HCT116 (cell line): Measurements from ENCODE around the gene LDB2. TPM values are rescaled to one million over a fixed set of nuclear protein-coding genes. Genes with fewer than 3 reads are reported as not detected.

Experiments
- ATAC-seq: fragments of 200-7000 bp; cut with Tn5 transposase; 2 replicates; pipeline ENCODE4 v1.9.1; 2020; ENCODE audit warnings: mild to moderate bottlenecking, moderate library complexity
- BruUV-seq: library from RNA; stranded (reverse); fragments of 400-500 nt; replicated peaks from 2 replicates; lab custom pipeline; 2021; lab: Mats Ljungman, UMichigan
- CTCF ChIA-PET: fragments of 300-600 bp; sonication (Branson Sonifier 250); formaldehyde crosslinking; loops from one replicate; lab custom pipeline; 2021; ENCODE audit warnings: antibody characterized with exemption; lab: Charles Lee
- POLR2A ChIA-PET: fragments of 300-600, 350-600 bp; sonication (Branson Sonifier 250); formaldehyde crosslinking; loops from one replicate; lab custom pipeline; 2021; ENCODE audit warnings: antibody characterized with exemption; lab: Charles Lee
- RAD21 ChIA-PET, 2 experiments: fragments of 300-600 bp; sonication (Branson Sonifier 250); formaldehyde crosslinking; loops; one replicate each; lab custom pipeline; 2023; ENCODE audit warnings: low total read pairs in 2 of 2; ENCODE audit not compliant: uncharacterized antibody in 2 of 2, unreplicated experiment in 2 of 2, low non-redundant PET in 1 of 2; lab: Charles Lee
- DNase-seq: peaks from one replicate; pipeline ENCODE4 v3.0.0-alpha.2; 2010; ENCODE audit warnings: low read depth, low spot score
- H2AFZ ChIP-seq: fragments of 200-600 bp; shearing (Covaris generic), sonication (generic); 2 replicates; pipeline ENCODE4 v1.6.1; 2017; ENCODE audit warnings: low read depth, mixed run types, mixed read lengths, antibody characterized with exemption, low read length; ENCODE audit not compliant: poor library complexity, severe bottlenecking
- H3K27ac ChIP-seq: 2 replicates; pipeline ENCODE4 v1.5.1; 2012; ENCODE audit warnings: low read depth, low read length
- H3K27me3 ChIP-seq: fragments of 200-600 bp; sonication (generic); 2 replicates; pipeline ENCODE4 v1.6.1; 2016; ENCODE audit warnings: mixed run types, low read length, mixed read lengths; ENCODE audit not compliant: insufficient read depth
- H3K36me3 ChIP-seq, 2 experiments: fragments of 200-500 bp in 1 of 2; fragments of 200-600 bp in 1 of 2; sonication (Bioruptor generic) in 1 of 2; sonication (generic) in 1 of 2; 2 replicates each; pipeline versions ENCODE4 v1.5.1 to v1.6.1; 2014 to 2016; ENCODE audit warnings: low read length in 2 of 2, inconsistent platforms in 1 of 2, mixed read lengths in 1 of 2, mixed run types in 1 of 2; ENCODE audit not compliant: insufficient read depth in 2 of 2, control insufficient read depth in 1 of 2
- H3K4me1 ChIP-seq, 2 experiments: fragments of 200-600 bp in 1 of 2; sonication (generic) in 1 of 2; 2 replicates each; pipeline versions ENCODE4 v1.5.1 to v1.6.1; 2012 to 2017; ENCODE audit warnings: low read length in 2 of 2, inconsistent platforms in 1 of 2, mild to moderate bottlenecking in 1 of 2, mixed read lengths in 1 of 2, mixed run types in 1 of 2, moderate library complexity in 1 of 2; ENCODE audit not compliant: insufficient read depth in 2 of 2, control insufficient read depth in 1 of 2
- H3K4me2 ChIP-seq: fragments of 200-600 bp; sonication (generic); 2 replicates; pipeline ENCODE4 v1.6.1; 2017; ENCODE audit warnings: mixed run types, low read length, mixed read lengths
- H3K4me3 ChIP-seq, 2 experiments: fragments of 200-600 bp in 1 of 2; sonication (generic) in 1 of 2; replicated peaks in 1 of 2; 2 replicates each; pipeline ENCODE4 v1.5.1; 2011 to 2016; ENCODE audit warnings: low read length in 2 of 2, control low read depth in 1 of 2, low read depth in 1 of 2, mild to moderate bottlenecking in 1 of 2, mixed read lengths in 1 of 2, mixed run types in 1 of 2
- H3K79me2 ChIP-seq: fragments of 200-600 bp; sonication (generic); 2 replicates; pipeline ENCODE4 v1.6.1; 2017; ENCODE audit warnings: mild to moderate bottlenecking, mixed run types, low read length, moderate library complexity, mixed read lengths; ENCODE audit not compliant: insufficient read depth
- H3K9ac ChIP-seq: fragments of 200-600 bp; sonication (generic); 2 replicates; pipeline ENCODE4 v1.6.1; 2016; ENCODE audit warnings: low read length, mixed read lengths
- H3K9me2 ChIP-seq: fragments of 200-600 bp; sonication (generic), shearing (Covaris generic); 2 replicates; pipeline ENCODE4 v1.6.1; 2017; ENCODE audit warnings: mixed run types, mild to moderate bottlenecking, moderate library complexity; ENCODE audit not compliant: insufficient read depth
- H3K9me3 ChIP-seq, 2 experiments: fragments of 200-500 bp in 1 of 2; fragments of 200-600 bp in 1 of 2; sonication (Bioruptor generic) in 1 of 2; sonication (generic) in 1 of 2; 2 replicates each; pipeline ENCODE4 v1.6.1; 2014 to 2017; ENCODE audit warnings: low read length in 2 of 2, mixed read lengths in 2 of 2, inconsistent platforms in 1 of 2, low read depth in 1 of 2, mild to moderate bottlenecking in 1 of 2, mixed run types in 1 of 2, moderate library complexity in 1 of 2; ENCODE audit not compliant: control insufficient read depth in 1 of 2, insufficient read depth in 1 of 2
- H4K20me1 ChIP-seq: fragments of 200-600 bp; sonication (generic), shearing (Covaris generic); 2 replicates; pipeline ENCODE4 v1.6.1; 2017; ENCODE audit warnings: mixed run types, mild to moderate bottlenecking, moderate library complexity; ENCODE audit not compliant: insufficient read depth
- CEBPB ChIP-seq: IDR thresholded peaks from 2 replicates; pipeline ENCODE4 v1.6.1; 2012; ENCODE audit warnings: low read depth
- ELF1 ChIP-seq: IDR thresholded peaks from 2 replicates; pipeline ENCODE4 v1.6.1; 2012; ENCODE audit warnings: low read depth, borderline replicate concordance
- EZH2 ChIP-seq: fragments of 200-600 bp; sonication (generic); IDR thresholded peaks from 2 replicates; pipeline ENCODE4 v1.6.1; 2017; ENCODE audit warnings: antibody characterized with exemption, mixed run types
- FOSL1 ChIP-seq: IDR thresholded peaks from 2 replicates; pipeline ENCODE4 v1.6.1; 2012; ENCODE audit warnings: low read depth
- JUND ChIP-seq: IDR thresholded peaks from 2 replicates; pipeline ENCODE4 v1.6.1; 2012
- MAX ChIP-seq: IDR thresholded peaks from 2 replicates; pipeline ENCODE4 v1.6.1; 2012
- RAD21 ChIP-seq: IDR thresholded peaks from 2 replicates; pipeline ENCODE4 v1.6.1; 2012; ENCODE audit warnings: low read depth, mild to moderate bottlenecking
- REST ChIP-seq: IDR thresholded peaks from 2 replicates; pipeline ENCODE4 v1.6.1; 2012; ENCODE audit warnings: low read depth
- SIN3A ChIP-seq: IDR thresholded peaks from 2 replicates; pipeline ENCODE4 v1.6.1; 2012; ENCODE audit warnings: low read depth
- SRF ChIP-seq: IDR thresholded peaks from 2 replicates; pipeline ENCODE4 v1.6.1; 2012; ENCODE audit warnings: low read depth
- ZBTB33 ChIP-seq: IDR thresholded peaks from 2 replicates; pipeline ENCODE4 v1.6.1; 2011; ENCODE audit warnings: mild to moderate bottlenecking, low read length, moderate library complexity; ENCODE audit not compliant: insufficient replicate concordance; ENCODE audit errors: extremely low read depth
- ZFX ChIP-seq: fragments of 450-650 bp; IDR thresholded peaks from 2 replicates; pipeline ENCODE4 v1.6.1; 2017
- ZNF274 ChIP-seq: fragments of 200-500 bp; sonication (Bioruptor generic); IDR thresholded peaks from 2 replicates; pipeline ENCODE4 v1.6.1; 2014; ENCODE audit warnings: mild to moderate bottlenecking, low read depth, low read length, inconsistent platforms
- intact Hi-C: fragments of 100-400 bp; cut with micrococcal nuclease; formaldehyde crosslinking; loops from 2 replicates; pipeline ENCODE4 v1.10.0; 2022
- total RNA-seq: library from RNA; stranded (reverse); gene quantifications from one replicate; pipeline ENCODE4 v1.2.1, GENCODE V29; 2021; ENCODE audit not compliant: unreplicated experiment

Gene LDB2
- total RNA-seq, 1 experiment from 2014 or later: 0.12 TPM

- Histone ChIP-seq H3K4me1 (no peaks in the 10 kb centered on the region), H3K4me3 (no peak overlapping the region), H4K20me1 (no peaks in the 10 kb centered on the region; the same call in 1 of the 2 replicates), H3K79me2 (no peaks in the 10 kb centered on the region), H3K9ac (no peak overlapping the region), H3K4me2 (no peak overlapping the region), H3K9me3 (no peaks in the 10 kb centered on the region), H3K36me3 (no peaks in the 10 kb centered on the region), H3K27ac (no peak overlapping the region), H3K9me2 (no peaks in the 10 kb centered on the region), H3K27me3 (no peaks in the 10 kb centered on the region), H2AFZ (no peak overlapping the region)
- POLR2A ChIA-PET: no interaction called here
- no peak for DNase-seq
- RAD21 ChIA-PET: no interaction called here
- no peak for TF ChIP-seq RAD21
- CTCF ChIA-PET: no interaction called here
- intact Hi-C loops: no loop called here
- no peak for ATAC-seq
- no TSS peak for BruUV-seq
These were observed 166.6 kb downstream of the LDB2 start for GRCh38 chr4:16731776-16732380.

GRCh38 chr4:16730522-16731205 is 167.8 kb downstream of the LDB2 start:
- POLR2A ChIA-PET: no interaction called here
- TF ChIP-seq ZBTB33 (no peak), JUND (no peak), SIN3A (no peak), ELF1 (no peak), ZNF274 (no peak), EZH2 (no peak), ZFX (no peak), CEBPB (no peak), MAX (no peak), FOSL1 (no peak), SRF (no peak), RAD21 (no peak), REST (no peak)
- TF ChIP-seq, all 23 proteins: peak for 0
- Histone ChIP-seq H2AFZ (no peak overlapping the region), H3K4me1 (no peaks in the 10 kb centered on the region), H3K4me3 (no peak overlapping the region), H3K79me2 (no peaks in the 10 kb centered on the region), H3K9me3 (no peaks in the 10 kb centered on the region), H3K27ac (no peak overlapping the region), H3K36me3 (no peaks in the 10 kb centered on the region), H3K4me2 (no peak overlapping the region), H3K9ac (no peak overlapping the region), H4K20me1 (no peaks in the 10 kb centered on the region), H3K27me3 (no peaks in the 10 kb centered on the region), H3K9me2 (no peaks in the 10 kb centered on the region)
- intact Hi-C loops: no loop called here
- RAD21 ChIA-PET: no interaction called here
- DNase-seq: no peak
- ATAC-seq: no peak
- CTCF ChIA-PET: no interaction called here
- BruUV-seq: no TSS peak
